Activated naive CD4-positive, alpha-beta T cell treated with Interleukin-2 at 50 U/mL for 16 hours (primary cell): ENCODE measurements around the gene AP3B1.
"Not testable (repeated sequence)": the region's sequence is repeated elsewhere in the genome, so short reads cannot be mapped to it uniquely, and the experiment has no call there.

Experiments used
- DNase-seq: peaks from one replicate; pipeline ENCODE4 v3.0.0-alpha.2; 2020

Gene AP3B1

DNA sequence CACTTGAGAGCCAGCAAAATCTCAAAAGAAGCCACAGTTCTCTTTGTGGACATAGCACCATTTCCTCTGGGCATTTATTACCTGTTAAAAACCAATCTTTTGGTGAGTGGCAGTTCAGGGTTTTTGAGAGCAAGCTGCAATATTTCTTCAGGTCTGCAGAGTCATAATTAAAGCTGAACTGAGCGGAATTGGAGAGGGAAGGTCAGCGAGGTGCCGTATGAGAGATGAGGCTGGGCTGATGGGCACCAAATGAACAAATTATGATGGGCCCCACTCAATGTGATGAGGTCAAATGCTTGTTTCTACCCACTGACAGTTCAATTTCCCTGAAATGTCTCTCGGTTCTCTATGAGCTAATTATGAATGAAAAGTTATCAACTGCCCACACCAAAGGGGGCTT lies 231.9 kb downstream of the AP3B1 start:
- no peak for DNase-seq

DNA sequence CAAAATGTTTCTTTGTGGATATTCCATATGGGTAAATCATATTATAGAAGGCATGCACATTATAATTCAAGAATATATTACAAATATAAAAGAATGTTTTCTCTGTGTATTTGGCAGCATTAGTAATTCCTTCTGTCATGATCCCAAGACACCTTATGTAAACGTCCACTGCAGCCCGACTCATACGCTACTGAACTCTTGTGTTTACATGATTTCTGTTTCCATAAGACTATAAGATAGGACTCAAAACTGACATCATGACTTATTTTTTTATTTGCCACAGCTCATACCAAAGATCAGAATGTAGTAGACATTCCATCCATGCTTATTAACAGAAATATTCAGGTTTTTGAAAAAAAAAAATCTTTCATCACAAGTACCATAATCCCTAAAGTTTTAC lies 234.1 kb downstream of the AP3B1 start:
- no peak for DNase-seq

DNA sequence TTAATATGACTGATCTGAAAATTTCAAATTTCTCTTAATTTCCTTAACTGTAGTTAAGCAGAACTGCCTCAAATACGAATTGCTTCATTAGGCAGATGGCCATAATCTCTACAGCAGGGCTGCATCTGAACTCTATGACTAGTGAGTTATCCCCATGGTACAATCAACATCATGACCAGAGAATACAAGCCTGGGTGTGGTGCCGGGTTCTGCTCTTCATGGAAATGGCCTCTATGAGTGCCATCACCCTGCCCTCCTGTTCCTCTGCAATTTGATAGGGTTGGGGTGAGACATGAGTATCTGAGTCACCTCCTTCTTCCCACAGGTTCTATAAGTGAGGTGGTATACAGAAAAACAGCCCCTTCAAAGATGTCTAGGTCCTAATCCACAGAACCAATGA lies 235.9 kb downstream of the AP3B1 start:
- no peak for DNase-seq

DNA sequence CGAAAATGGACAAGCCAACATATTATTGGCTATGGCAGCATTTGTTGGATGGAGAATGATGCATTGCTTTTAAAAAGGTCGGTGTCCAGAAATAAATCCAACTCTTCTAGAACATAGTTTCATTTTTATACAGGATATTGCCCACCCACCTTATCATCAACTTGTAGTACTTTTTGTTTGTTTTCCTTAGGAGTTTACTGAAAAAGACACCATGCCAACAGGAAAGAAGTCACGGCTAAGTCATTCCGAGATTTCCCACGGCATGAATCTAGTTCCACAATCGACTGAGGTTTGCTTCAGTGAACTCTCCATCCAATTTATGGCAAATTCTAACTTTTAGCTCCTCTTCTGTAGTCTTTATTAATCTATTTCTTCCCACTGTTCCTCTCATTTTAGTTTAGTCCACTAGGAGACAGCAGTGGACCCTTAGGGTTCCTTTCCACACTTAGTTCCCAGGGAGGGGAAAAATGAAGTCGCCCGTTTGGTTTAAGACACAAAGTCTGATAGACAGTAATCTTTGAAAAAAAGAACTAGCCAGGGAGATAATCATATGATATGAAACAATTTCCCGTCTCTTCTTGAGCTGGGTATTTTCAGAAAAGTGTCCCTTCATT lies 237.5 kb downstream of the AP3B1 start:
- DNase-seq, result no peak

DNA sequence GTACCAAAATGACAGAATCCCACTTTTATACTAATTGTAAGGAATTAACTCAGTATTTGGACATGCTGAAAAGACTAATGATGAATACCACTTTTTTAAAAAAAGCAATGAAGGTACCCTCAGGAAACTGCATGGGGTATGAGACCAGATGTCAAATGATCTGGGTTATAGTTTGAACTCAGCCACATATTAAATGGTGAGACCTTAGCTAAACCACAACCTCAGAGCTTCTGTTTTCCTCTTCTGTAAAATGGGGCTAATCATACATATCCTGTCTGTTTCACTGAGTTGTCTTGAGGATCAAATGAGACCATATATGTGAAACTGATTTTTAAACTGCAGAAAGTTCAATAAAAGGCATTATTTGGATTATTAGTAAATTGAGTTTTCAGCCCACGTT lies 238.4 kb downstream of the AP3B1 start:
- no peak for DNase-seq

DNA sequence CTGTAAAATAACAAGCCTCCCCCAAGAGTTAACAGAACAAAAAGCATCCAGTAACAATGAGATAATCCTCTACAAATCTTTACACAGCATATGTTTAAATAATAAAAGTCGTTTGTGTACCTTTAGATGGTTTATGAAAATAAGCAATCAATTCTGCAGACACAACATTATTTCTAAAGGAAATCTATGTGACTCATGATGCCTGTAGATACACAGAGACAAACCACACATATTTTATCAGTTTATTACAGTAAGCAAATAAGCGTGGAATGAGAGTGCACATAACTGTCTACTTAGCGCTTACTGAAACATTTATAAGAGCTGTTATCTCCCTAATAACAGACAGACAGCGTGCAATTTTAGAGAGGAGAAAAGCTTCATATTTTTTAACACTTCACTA lies 243.6 kb downstream of the AP3B1 start:
- no peak for DNase-seq

DNA sequence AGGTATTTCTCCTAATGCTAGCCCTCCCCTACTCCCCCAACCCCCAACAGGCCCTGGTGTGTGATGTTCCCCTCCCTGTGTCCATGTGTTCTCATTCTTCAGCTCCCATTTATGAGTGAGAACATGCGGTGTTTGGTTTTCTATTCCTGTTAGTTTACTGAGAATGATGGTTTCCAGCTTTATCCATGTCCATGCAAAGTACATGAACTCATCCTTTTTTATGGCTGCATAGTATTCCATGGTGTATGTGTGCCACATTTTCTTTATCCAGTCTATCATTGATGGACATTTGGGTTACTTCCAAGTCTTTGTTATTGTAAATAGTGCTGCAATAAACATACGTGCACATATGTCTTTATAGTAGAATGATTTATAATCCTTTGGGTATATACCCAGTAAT lies 247.7 kb downstream of the AP3B1 start:
- not testable (repeated sequence) for DNase-seq

DNA sequence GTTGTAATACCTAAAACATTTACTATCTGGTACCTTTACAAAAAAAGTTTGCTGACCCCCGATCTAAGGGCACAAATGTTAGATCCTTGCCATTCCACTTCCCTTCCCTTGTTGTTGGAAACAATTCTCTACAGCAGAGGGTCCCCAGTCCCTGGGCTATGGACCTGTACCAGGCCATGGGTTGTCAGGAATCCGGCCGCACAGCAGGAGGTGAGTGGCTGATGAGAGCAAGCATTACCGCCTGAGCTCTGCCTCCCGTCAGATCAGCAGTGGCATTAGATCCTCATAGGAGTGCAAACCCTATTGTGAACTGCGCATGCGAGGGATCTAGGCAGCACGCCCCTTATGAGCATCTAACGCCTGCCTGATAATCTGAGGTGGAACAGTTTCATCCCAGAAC lies 248.5 kb downstream of the AP3B1 start:
- no peak for DNase-seq

DNA sequence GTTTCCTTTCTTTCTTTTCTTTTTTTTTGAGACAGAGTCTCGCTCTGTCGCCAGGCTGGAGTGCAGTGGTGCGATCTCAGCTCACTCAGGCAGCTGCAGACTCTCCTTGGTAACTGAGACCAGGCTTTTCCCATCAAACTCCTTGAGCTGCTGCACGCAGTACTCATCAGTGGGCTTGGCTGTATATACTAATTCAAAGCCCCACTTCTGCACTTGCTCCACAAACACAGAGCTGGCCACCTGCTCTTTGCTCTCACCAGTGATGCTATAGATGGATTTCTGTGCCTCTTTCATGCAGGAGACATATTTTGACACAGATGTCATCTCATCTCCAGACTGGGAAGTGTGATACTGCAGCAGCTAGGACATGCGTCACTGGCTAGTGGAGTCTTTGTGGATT lies 252.7 kb downstream of the AP3B1 start:
- DNase-seq, result no peak

DNA sequence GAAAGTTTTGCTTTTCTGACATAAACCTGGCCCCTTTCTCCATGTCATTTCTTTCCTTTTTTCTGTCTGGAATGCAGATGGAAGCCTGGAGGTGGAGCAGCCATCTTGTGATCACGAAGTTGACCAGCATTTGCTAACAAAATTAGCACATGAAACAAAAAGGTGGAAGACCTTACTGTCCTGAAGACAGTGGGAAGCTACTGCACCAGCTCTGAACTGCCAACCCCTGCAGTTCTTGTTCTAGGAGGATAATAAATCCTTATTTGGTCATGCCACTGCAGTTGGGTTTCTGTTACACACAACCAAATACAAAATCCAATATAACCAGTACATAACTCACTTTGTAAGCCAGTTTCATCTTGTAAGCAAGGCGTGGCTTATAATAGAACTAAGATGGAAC lies 269.0 kb downstream of the AP3B1 start:
- no peak for DNase-seq

DNA sequence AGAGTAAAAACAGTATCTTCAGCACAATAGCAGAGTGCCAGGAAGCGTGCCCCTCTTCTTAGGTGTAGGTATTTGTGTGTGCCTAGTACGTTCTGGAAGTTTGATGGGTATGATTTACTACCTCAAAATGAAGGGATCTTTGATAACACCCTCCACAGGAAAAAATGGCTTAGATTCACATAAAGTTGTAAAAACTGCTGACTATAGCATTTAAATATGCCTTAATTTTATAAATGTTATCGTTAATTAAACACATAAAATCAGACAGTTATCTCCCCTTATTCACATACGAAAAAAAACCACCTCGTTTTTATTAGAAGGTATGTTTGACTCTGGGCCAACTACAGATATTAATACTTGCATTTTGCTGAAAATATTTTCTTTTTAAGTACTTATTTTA lies 274.8 kb downstream of the AP3B1 start:
- no peak for DNase-seq

DNA sequence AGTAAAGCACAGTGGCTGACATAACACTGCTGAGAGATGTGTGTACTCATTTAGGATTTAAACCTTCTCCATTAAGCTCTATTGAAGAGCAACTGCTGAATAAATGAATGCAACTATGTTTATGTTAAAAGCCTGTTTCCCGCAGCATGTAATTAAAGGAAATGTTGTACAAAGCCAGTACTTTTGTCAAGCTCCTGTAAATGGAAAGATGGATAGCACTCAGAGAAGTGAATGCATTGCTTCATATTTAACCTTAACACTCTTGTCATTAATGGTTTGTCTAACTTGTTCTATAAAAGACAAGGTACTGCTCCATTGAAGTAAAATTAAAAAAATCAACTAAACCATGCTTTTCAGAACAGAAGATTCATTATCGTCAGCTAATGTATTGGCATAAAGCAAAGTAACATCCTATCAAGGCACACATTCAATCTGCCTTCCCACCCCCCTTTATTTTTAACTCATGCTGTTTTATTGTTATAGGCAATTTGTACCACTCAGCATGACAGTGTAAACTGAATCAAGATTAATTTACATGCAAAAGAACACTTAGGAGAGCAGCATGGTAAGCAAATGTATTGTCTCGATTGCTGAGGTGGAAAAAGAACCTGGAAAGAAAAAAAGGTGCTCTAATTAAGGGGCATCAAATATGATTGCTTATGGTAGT lies 277.5 kb downstream of the AP3B1 start:
- no peak for DNase-seq

DNA sequence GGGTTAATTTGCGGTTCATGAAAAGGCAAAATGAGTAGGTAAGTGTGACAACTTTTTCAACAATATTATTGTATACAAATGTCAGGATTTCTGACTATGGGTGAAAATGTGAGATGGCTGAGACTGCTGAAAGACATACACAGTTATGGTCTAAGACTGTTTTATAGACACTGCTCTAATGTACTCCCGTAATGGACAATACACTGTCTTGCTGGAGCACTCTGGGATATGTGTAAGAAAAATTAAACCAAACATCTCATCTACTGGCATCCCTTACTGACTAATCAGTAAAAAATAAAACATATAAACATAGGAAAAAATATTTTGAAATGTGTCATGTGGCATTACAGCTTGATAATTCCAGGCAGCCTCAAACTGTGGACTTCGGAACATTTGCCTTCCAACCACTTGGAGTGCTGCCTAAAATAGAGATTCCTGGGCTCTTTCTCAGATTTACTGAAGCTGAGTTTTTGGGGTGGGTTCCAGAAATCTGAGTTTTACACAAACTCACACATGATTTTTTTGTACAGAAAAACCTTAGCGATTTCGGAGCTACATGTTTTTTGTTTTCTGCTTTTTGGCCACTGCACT lies 284.5 kb downstream of the AP3B1 start:
- no peak for DNase-seq

DNA sequence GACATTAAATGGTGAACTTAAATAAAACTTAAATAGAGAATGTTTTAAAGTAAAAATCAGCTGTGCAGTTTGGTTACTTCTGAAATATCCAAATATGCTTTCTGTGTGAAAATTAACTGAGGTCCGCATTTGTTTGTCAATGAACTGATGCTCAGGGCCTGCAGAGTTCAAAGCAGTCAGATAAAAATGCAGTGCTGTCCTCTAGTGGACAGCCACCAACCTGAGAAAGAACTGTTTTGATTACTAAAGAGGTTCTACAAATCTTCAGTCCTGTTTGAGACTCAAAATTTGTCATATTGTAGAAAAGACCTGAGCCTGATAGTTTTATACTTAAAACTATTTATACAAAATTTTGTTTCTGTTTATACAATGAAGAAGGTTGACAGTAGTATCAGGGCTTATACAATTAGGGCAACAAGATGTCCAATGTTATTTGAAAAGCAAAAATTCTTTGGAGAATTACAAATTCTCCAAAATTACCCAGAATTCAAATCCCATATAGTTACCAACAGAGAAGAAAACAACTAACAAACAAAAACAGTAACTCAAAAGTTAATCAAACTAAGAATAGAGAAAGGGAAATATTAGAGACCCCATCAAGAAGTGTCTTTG lies 286.0 kb downstream of the AP3B1 start:
- DNase-seq, result no peak

DNA sequence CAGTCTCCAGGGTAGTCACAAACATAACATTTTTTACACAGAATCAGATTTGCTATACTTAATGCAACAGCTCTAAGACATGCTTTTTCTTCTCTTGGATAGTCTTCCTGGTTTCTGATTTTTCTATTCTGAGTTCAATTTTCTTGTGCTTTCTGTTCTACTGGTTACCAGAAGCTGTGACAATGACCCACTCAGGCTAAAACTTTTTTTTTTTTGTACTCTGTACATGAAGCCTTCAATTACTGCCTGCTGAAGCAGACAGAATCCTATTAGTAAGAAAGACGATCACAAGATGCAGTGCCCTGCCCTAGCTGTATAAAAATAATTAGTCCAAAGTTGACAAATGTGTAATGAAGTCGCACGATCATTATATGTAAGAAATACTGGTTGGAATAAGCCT lies 287.3 kb downstream of the AP3B1 start:
- DNase-seq, result no peak

DNA sequence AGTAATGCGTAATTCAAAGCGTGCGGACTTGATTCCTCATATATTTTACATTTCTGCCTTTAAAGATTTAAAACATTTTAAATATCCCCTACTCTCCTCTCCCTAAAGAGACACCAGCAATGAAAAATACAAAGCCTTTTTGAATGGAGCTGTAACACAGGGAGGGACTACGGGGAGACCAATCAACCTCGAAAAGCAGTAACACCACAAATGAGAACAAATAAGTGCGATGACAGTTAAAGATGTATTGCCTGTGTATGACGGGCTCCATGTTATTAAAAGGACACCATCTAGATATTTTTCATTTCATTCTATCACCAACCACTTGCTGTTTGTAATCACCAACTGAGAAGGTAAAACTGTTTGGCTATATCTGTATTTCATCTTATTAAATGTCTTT lies 288.0 kb downstream of the AP3B1 start:
- no peak for DNase-seq

DNA sequence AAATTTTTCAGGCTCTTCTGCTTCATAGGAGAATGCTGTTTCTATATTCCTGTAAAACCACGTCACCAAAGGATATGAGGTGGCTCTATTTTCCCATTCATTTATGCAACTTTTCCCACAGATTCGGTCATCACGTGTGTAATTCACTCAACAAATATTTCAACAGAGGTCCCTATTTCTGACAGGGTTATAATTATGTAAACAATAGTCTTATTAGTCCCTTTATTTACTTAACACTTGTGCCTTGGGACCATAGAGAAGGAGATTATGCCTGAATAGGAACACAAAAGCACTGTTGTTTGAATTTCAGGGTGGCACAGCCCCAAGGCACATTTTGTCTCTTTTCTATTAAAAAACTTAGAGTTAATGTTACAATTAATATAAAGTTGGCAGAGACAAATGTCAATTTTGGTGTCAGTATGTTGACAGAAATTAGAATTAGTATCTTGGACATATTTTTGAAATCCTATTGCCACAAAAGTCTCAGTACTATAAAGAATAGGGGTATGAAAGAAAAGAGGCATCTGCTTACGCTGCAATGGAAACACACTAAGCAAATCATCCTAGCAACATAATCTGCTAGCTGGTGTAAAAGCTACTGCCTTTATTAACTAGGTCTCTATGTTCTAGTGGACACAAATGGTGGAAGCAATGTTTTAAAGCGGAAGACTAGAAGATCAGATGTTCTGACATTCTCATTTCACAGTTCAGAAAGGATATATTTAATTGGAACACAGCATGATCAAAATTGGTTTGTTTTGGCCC lies 289.3 kb downstream of the AP3B1 start:
- DNase-seq, result no peak

DNA sequence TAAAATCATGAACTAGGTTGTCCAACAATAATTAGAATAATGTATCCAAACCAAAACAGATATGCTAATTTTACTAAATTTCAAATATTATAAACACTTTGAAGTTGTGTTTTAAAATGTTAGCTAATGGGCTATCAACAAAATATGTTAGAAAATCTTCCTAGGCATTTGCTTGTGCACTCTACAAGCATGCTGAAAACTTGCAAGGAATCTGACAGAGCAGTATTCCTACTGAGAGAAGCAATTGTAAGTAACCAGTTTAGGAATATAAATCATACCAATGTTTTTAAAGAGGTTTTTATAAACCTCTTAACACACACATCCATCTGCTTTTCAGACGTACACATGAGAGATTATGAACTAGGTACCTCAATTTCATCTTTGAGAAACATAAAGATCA lies 289.9 kb downstream of the AP3B1 start:
- no peak for DNase-seq

DNA sequence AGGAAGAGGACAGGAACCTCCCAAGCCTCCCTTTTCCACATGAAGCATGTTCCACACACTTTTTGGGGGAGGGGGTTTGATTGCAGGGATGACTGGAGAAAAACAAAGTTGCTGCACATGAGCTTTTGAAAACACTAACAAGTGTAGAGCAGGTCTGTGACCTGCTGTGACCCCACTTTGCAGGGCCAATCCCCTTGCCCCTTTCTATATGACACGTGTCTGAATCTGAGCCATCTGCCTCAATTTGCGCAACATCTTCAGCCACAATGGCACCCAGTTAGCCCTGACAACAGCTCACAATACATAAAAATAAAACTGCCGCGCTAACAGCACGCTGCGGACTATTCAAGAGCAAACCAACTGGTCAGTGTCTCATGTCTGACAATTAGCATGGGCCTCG lies 290.6 kb downstream of the AP3B1 start:
- DNase-seq, result no peak

DNA sequence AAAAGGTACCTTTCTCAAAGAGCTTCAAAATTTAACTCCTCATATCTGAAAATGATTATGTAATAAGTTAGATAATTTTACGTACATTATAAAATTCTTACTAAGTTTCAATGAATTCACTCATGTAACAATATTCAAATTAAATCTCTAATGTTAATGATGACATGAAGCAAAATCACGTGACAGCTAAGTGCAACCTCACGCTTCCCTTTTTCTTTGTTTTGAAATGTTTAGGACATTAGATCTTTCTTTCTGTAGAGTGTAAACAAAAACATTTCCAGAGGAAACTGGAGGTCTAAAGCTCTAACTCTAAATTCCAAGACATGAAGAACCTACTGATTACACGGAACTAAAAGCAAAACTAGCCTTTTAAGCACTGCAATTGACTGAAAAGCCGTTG lies 291.0 kb downstream of the AP3B1 start:
- DNase-seq, result no peak

DNA sequence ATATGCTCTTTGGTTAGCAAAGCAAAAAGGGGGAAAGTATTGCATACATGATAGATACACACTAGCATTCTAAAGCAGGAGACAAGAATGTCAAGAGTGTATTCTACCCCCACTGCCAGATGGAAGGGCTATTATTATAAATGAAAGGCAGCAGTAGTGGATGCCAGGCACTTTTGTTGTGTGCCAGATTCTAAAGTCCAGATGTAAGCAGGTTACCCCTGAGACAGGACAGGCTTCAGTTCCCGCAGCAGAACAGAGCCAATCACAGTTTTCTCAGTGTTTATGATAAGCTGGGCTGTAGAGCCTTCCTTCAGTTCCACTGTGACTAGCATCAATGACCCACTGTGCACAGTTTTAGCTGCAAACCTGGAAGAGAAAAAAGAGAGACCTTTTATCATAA lies 291.8 kb downstream of the AP3B1 start:
- no peak for DNase-seq

DNA sequence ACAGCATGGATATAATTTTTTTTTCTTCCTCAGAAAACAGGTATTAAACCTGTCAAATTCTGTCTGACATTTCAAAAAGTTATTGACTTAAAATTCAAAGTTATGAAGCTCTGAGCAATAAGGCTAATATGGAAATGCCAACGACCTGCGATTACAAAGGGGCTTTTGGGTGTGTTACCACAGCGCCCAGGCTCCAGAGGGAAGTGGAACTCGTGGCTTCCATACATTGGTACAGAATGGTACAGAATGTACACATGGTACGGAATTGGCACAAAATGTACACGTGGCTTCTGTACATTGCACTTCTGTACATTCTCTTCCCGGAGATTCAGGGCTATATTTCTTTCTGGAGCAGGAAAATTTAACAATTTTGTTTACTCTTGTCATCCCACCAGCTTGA lies 293.3 kb downstream of the AP3B1 start:
- no peak for DNase-seq

DNA sequence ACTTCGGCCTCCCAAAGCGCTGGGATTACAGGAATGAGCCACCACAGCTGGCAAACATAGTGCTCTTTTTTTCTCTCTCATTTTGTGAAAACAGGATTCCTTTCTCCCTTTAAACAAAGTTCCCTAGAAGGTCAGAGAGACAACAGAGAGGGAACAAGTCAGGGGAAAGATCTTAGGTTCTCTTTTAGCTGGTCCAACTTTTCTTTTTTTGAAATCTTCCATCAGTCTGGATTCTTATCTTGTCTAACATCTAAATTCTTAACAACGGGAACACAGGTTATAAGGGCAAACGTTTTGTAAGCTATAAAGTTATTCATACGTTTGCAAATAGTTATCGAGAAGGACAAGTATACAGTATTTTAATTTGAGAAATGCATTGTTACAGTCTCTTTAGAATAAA lies 294.3 kb downstream of the AP3B1 start:
- DNase-seq, result no peak

DNA sequence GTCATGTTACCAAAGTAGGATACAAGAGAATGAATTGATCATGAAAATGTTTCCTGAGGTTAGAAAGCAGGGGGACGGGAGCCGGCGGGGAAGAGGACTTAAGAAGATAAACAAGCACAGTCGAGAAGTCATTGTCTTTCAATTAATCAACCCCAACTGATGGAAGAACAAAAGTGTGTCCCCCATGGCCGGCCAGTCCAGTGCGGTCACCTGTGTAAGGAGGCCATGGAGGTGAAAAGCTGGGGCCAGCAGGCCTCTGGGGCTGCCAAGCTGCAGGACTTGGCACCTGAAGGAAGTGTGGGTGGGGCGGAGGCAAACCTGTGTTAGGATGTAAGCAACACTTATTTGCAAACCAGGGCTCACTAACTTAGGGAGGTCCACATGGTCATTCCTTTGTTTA lies 295.1 kb downstream of the AP3B1 start:
- DNase-seq, result no peak
